ENCODE data around the gene ZC2HC1B. TPM values are rescaled to one million over a fixed set of nuclear protein-coding genes. Genes with fewer than 3 reads are reported as not detected.

The ZC2HC1B gene
- total RNA-seq, 1 donor from 2014 or later: not detected

- DNase-seq (ENCODE audit: low read depth) (no peak), FAIRE-seq (no peak)
- Histone ChIP-seq H4K20me1 (ENCODE audit: insufficient read depth, low read length) (no peaks in the 10 kb centered on the region), H3K27me3 (ENCODE audit: insufficient read depth, low read length) (no peaks in the 10 kb centered on the region), H3K9ac (ENCODE audit: low read length) (no peak overlapping the region), H3K4me1 (ENCODE audit: insufficient read depth, low read length) (no peaks in the 10 kb centered on the region), H3K79me2 (ENCODE audit: insufficient read depth, low read length) (no peaks in the 10 kb centered on the region), H3K27ac (ENCODE audit: low read depth, low read length) (no peak overlapping the region), H3K36me3 (ENCODE audit: insufficient read depth, low read length) (no peaks in the 10 kb centered on the region), H3K4me2 (ENCODE audit: low read length) (no peak overlapping the region), H2AFZ (ENCODE audit: low read depth, low read length) (no peak overlapping the region), H3K4me3 (ENCODE audit: insufficient read depth, low read depth, low read length) (no peak overlapping the region), H3K9me3 (ENCODE audit: insufficient read depth, low read depth, low read length) (no peaks in the 10 kb centered on the region)
- Mint-ChIP-seq H3K36me3 (ENCODE audit: low read depth, unreplicated experiment) (no peaks in the 10 kb centered on the region), H3K4me1 (ENCODE audit: low read depth, unreplicated experiment) (no peaks in the 10 kb centered on the region), H3K9me3 (ENCODE audit: unreplicated experiment) (peaks cover 2% of the 10 kb centered on the region), H3K27me3 (ENCODE audit: low read depth, unreplicated experiment) (peaks cover 3% of the 10 kb centered on the region), H3K4me3 (ENCODE audit: unreplicated experiment) (no peak overlapping the region), H3K27ac (ENCODE audit: unreplicated experiment) (no peak overlapping the region)
- TF ChIP-seq CTCF (IDR thresholded peaks at IDR 0.05; ENCODE audit: insufficient read depth, low read depth, low read length) (no peak), EZH2 (IDR thresholded peaks at IDR 0.05; ENCODE audit: insufficient read depth, low read length) (no peak)
These were observed 65.7 kb downstream of the ZC2HC1B start for GRCh38 chr6:143929975-143930374.

GRCh38 chr6:143934331-143934730 is 70.1 kb downstream of the ZC2HC1B start:
- Mint-ChIP-seq H3K27me3 (ENCODE audit: low read depth, unreplicated experiment) (peaks cover 3% of the 10 kb centered on the region), H3K9me3 (ENCODE audit: unreplicated experiment) (peaks cover 2% of the 10 kb centered on the region), H3K27ac (ENCODE audit: unreplicated experiment) (no peak overlapping the region), H3K36me3 (ENCODE audit: low read depth, unreplicated experiment) (no peaks in the 10 kb centered on the region), H3K4me1 (ENCODE audit: low read depth, unreplicated experiment) (no peaks in the 10 kb centered on the region), H3K4me3 (ENCODE audit: unreplicated experiment) (no peak overlapping the region)
- Histone ChIP-seq H3K27ac (ENCODE audit: low read depth, low read length) (no peak overlapping the region), H3K4me1 (ENCODE audit: insufficient read depth, low read length) (no peaks in the 10 kb centered on the region), H3K9ac (ENCODE audit: low read length) (no peak overlapping the region), H2AFZ (ENCODE audit: low read depth, low read length) (no peak overlapping the region), H4K20me1 (ENCODE audit: insufficient read depth, low read length) (no peaks in the 10 kb centered on the region), H3K79me2 (ENCODE audit: insufficient read depth, low read length) (no peaks in the 10 kb centered on the region), H3K4me3 (ENCODE audit: insufficient read depth, low read depth, low read length) (no peak overlapping the region), H3K4me2 (ENCODE audit: low read length) (no peak overlapping the region), H3K27me3 (ENCODE audit: insufficient read depth, low read length) (no peaks in the 10 kb centered on the region), H3K36me3 (ENCODE audit: insufficient read depth, low read length) (no peaks in the 10 kb centered on the region), H3K9me3 (ENCODE audit: insufficient read depth, low read depth, low read length) (no peaks in the 10 kb centered on the region)
- TF ChIP-seq EZH2 (IDR thresholded peaks at IDR 0.05; ENCODE audit: insufficient read depth, low read length): no peak
- TF ChIP-seq CTCF (IDR thresholded peaks at IDR 0.05; ENCODE audit: insufficient read depth, low read depth, low read length): no peak
- DNase-seq (ENCODE audit: low read depth): no peak
- no peak for FAIRE-seq

DNA sequence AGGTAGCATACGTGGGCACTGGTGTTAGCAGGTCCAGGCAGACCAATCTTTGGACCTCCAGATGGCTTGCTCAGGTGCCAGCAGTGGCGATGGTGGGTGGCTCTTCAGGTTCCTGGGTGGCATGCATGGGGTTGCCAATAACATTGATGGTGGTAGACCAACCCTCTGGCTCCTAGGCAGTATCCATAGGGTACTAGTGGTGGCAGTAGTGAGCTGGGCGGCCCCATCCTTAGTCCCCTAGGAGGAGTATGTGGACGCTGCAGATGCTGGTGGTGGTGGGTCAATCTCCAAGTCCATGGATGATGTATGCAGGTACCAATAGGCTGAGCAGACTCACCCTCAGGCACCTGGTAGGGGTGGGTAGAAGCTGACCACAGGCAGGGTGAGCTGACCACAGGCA is 70.6 kb downstream of the ZC2HC1B start:
- TF ChIP-seq CTCF (IDR thresholded peaks at IDR 0.05; ENCODE audit: insufficient read depth, low read depth, low read length) (no peak), EZH2 (IDR thresholded peaks at IDR 0.05; ENCODE audit: insufficient read depth, low read length) (no peak)
- DNase-seq (ENCODE audit: low read depth): no peak
- H3K27me3 ChIP-seq (ENCODE audit: insufficient read depth, low read length): no peaks in the 10 kb centered on the region
- H3K9me3 ChIP-seq (ENCODE audit: insufficient read depth, low read depth, low read length): no peaks in the 10 kb centered on the region
- H3K27ac ChIP-seq (ENCODE audit: low read depth, low read length): no peak overlapping the region
- no peaks in the 10 kb centered on the region for H3K36me3 ChIP-seq (ENCODE audit: insufficient read depth, low read length)
- Mint-ChIP-seq H3K4me3 (ENCODE audit: unreplicated experiment) (no peak overlapping the region), H3K36me3 (ENCODE audit: low read depth, unreplicated experiment) (no peaks in the 10 kb centered on the region), H3K27me3 (ENCODE audit: low read depth, unreplicated experiment) (peaks cover 3% of the 10 kb centered on the region), H3K27ac (ENCODE audit: unreplicated experiment) (no peak overlapping the region), H3K4me1 (ENCODE audit: low read depth, unreplicated experiment) (no peaks in the 10 kb centered on the region), H3K9me3 (ENCODE audit: unreplicated experiment) (peaks cover 2% of the 10 kb centered on the region)
- no peak overlapping the region for H3K9ac ChIP-seq (ENCODE audit: low read length)
- H4K20me1 ChIP-seq (ENCODE audit: insufficient read depth, low read length): no peaks in the 10 kb centered on the region
- no peak overlapping the region for H3K4me2 ChIP-seq (ENCODE audit: low read length)
- no peak overlapping the region for H3K4me3 ChIP-seq (ENCODE audit: insufficient read depth, low read depth, low read length)
- no peak for FAIRE-seq
- H3K79me2 ChIP-seq (ENCODE audit: insufficient read depth, low read length): no peaks in the 10 kb centered on the region
- H3K4me1 ChIP-seq (ENCODE audit: insufficient read depth, low read length): no peaks in the 10 kb centered on the region
- no peak overlapping the region for H2AFZ ChIP-seq (ENCODE audit: low read depth, low read length)
